Keratinocyte (primary cell): ENCODE data around the gene VRK1. TPM values are rescaled to one million over a fixed set of nuclear protein-coding genes. Genes with fewer than 3 reads are reported as not detected.

ENCODE experiments used
- DNase-seq: peaks from one replicate; pipeline ENCODE4 v3.0.0-alpha.2; 2011; ENCODE audit warnings: low read depth, missing footprints, low spot score
- FAIRE-seq: peaks from 2 replicates; lab custom pipeline; 2011; peaks lifted over from hg19 to GRCh38; lab: Jason Lieb, UNC
- H2AFZ ChIP-seq: 2 replicates; pipeline ENCODE4 v1.6.0; 2012; ENCODE audit warnings: low read length, control low read depth, inconsistent platforms; ENCODE audit not compliant: control insufficient read depth
- H3K27ac ChIP-seq: 2 replicates; pipeline ENCODE4 v1.5.1; 2011; ENCODE audit warnings: low read length; ENCODE audit not compliant: control insufficient read depth, insufficient read depth
- H3K27me3 ChIP-seq: 3 replicates; pipeline ENCODE4 v1.6.0; 2011; ENCODE audit warnings: low read length; ENCODE audit not compliant: control insufficient read depth, insufficient read depth; ENCODE audit errors: extremely low read depth
- H3K36me3 ChIP-seq, 2 experiments: 2 replicates in 1 of 2; 3 replicates in 1 of 2; pipeline ENCODE4 v1.5.1; 2011; ENCODE audit warnings: low read length in 2 of 2, mild to moderate bottlenecking in 1 of 2; ENCODE audit not compliant: control insufficient read depth in 2 of 2, insufficient read depth in 2 of 2; ENCODE audit errors: extremely low read depth in 1 of 2
- H3K4me1 ChIP-seq: 3 replicates; pipeline ENCODE4 v1.5.1; 2011; ENCODE audit warnings: low read length; ENCODE audit not compliant: control insufficient read depth, insufficient read depth; ENCODE audit errors: extremely low read depth
- H3K4me2 ChIP-seq: 3 replicates; pipeline ENCODE4 v1.6.0; 2011; ENCODE audit warnings: low read depth, low read length; ENCODE audit not compliant: control insufficient read depth, insufficient read depth; ENCODE audit errors: extremely low read depth
- H3K4me3 ChIP-seq, 3 experiments: fragments of 200-600 bp in 1 of 3; sonication (generic) in 1 of 3; 2 replicates in 2 of 3; 3 replicates in 1 of 3; pipeline ENCODE4 v1.5.1; 2011 to 2016; ENCODE audit warnings: low read length in 3 of 3, mild to moderate bottlenecking in 3 of 3, control low read depth in 2 of 3, inconsistent platforms in 1 of 3, low read depth in 1 of 3, mixed read lengths in 1 of 3, mixed run types in 1 of 3, moderate library complexity in 1 of 3; ENCODE audit not compliant: control insufficient read depth in 2 of 3, insufficient read depth in 2 of 3; ENCODE audit errors: extremely low read depth in 1 of 3
- H3K79me2 ChIP-seq: 2 replicates; pipeline ENCODE4 v1.6.0; 2012; ENCODE audit warnings: low read length; ENCODE audit not compliant: control insufficient read depth, insufficient read depth
- H3K9ac ChIP-seq: 3 replicates; pipeline ENCODE4 v1.6.0; 2011; ENCODE audit warnings: low read length; ENCODE audit not compliant: control insufficient read depth, insufficient read depth; ENCODE audit errors: extremely low read depth
- H3K9me1 ChIP-seq: 3 replicates; pipeline ENCODE4 v1.6.0; 2011; ENCODE audit warnings: low read length; ENCODE audit not compliant: control insufficient read depth, insufficient read depth; ENCODE audit errors: extremely low read depth
- H3K9me3 ChIP-seq: 2 replicates; pipeline ENCODE4 v1.5.1; 2012; ENCODE audit warnings: low read depth, low read length; ENCODE audit not compliant: control insufficient read depth
- H4K20me1 ChIP-seq: 3 replicates; pipeline ENCODE4 v1.6.0; 2011; ENCODE audit warnings: low read length; ENCODE audit not compliant: control insufficient read depth, insufficient read depth; ENCODE audit errors: extremely low read depth
- CTCF ChIP-seq, 3 experiments: IDR thresholded peaks in 1 of 3; conservative IDR thresholded peaks in 1 of 3; optimal IDR thresholded peaks in 1 of 3; 2 replicates in 2 of 3; 3 replicates in 1 of 3; pipeline versions ENCODE3 to v1.5.1; 2011; ENCODE audit warnings: low read length in 3 of 3, mild to moderate bottlenecking in 3 of 3, moderate library complexity in 2 of 3, control low read depth in 1 of 3, inconsistent platforms in 1 of 3; ENCODE audit not compliant: insufficient read depth in 2 of 3; ENCODE audit errors: extremely low read depth in 1 of 3
- EZH2 ChIP-seq: IDR thresholded peaks from one replicate; pipeline ENCODE4 v1.6.1; 2012; ENCODE audit warnings: inconsistent platforms, mild to moderate bottlenecking, low read length, moderate library complexity
- dilution Hi-C: fragments of 300-500 bp; cut with MboI; formaldehyde crosslinking; loops from one replicate; pipeline ENCODE4 v1.7.0; 2020; ENCODE audit warnings: low sequenced_read_pairs; ENCODE audit not compliant: extremely low pct_ligation_motif_present
- polyA plus RNA-seq, 5 experiments: library from polyadenylated mRNA; depleted of rRNA in 3 of 5; stranded (reverse) in 3 of 5; stranded (forward) in 1 of 5; unstranded in 1 of 5; fragments of >200 nt; gene quantifications; 1 replicate in 1 of 5; 2 replicates in 3 of 5; 3 replicates in 1 of 5; pipeline versions ENCODE4 v1.2.1 to v1.2.3, GENCODE V29; 2011 to 2012; ENCODE audit warnings: missing spikeins in 2 of 5, low read depth in 1 of 5, low replicate concordance in 1 of 5

The VRK1 gene
- polyA plus RNA-seq, 1 donor (not counting 4 experiments of a cell fraction or from before 2014, with no cell fraction given): 27.1 TPM

GRCh38 chr14:96802963-96803362 lies 5.8 kb downstream of the VRK1 start:
- no peaks in the 10 kb centered on the region for H4K20me1 ChIP-seq
- H2AFZ ChIP-seq: no peak overlapping the region
- FAIRE-seq (no peak), DNase-seq (no peak)
- no peak overlapping the region for H3K4me2 ChIP-seq
- H3K9ac ChIP-seq: no peak overlapping the region
- no peaks in the 10 kb centered on the region for H3K27me3 ChIP-seq
- peaks cover 8% of the 10 kb centered on the region for H3K4me1 ChIP-seq
- no peaks in the 10 kb centered on the region for H3K9me1 ChIP-seq
- no peak overlapping the region for H3K27ac ChIP-seq
- H3K79me2 ChIP-seq: peaks cover 97% of the 10 kb centered on the region
- no peak overlapping the region for H3K4me3 ChIP-seq
- dilution Hi-C loops: no loop called here
- no peaks in the 10 kb centered on the region for H3K9me3 ChIP-seq
- TF ChIP-seq CTCF (optimal IDR thresholded peaks at IDR 0.05 in 1 of 3, IDR thresholded peaks at IDR 0.05 in 1 of 3, conservative IDR thresholded peaks at IDR 0.05 in 1 of 3; ENCODE audit: extremely low read depth in 1 of 3, insufficient read depth in 2 of 3, low read length in 3 of 3) (no peak), EZH2 (no peak)
- H3K36me3 ChIP-seq: no peaks in the 10 kb centered on the region

DNA sequence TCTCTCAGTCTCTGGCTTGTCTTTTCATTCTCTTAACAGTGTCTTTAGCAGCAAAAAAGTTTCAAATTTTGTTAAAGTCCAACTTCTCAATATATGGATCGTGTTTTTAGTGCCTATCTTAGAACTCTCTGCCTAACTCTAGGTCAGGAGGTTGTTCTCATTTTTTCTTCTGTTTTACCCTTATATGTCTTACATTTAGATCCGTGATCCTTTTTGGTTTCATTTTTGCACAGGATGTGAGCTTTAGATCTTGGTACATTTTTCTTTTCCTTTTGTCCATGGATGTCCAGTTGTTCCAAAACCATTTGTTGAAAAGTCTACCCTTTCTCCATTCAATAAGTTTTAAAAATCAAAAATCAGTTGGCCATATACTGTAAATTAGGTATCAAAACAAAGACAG lies 6.8 kb downstream of the VRK1 start:
- peaks cover 97% of the 10 kb centered on the region for H3K79me2 ChIP-seq
- DNase-seq (no peak), FAIRE-seq (no peak)
- no peaks in the 10 kb centered on the region for H3K9me1 ChIP-seq
- H4K20me1 ChIP-seq: no peaks in the 10 kb centered on the region
- no peaks in the 10 kb centered on the region for H3K9me3 ChIP-seq
- no peak overlapping the region for H3K4me2 ChIP-seq
- no peaks in the 10 kb centered on the region for H3K27me3 ChIP-seq
- no peak overlapping the region for H3K9ac ChIP-seq
- peaks cover 1% of the 10 kb centered on the region for H3K4me1 ChIP-seq
- TF ChIP-seq EZH2 (no peak), CTCF (optimal IDR thresholded peaks at IDR 0.05 in 1 of 3, IDR thresholded peaks at IDR 0.05 in 1 of 3, conservative IDR thresholded peaks at IDR 0.05 in 1 of 3; ENCODE audit: extremely low read depth in 1 of 3, insufficient read depth in 2 of 3, low read length in 3 of 3) (no peak)
- dilution Hi-C loops: no loop called here
- no peaks in the 10 kb centered on the region for H3K36me3 ChIP-seq
- no peak overlapping the region for H2AFZ ChIP-seq
- H3K4me3 ChIP-seq: no peak overlapping the region
- H3K27ac ChIP-seq: no peak overlapping the region
